Vagina (tissue), 2 donors: ENCODE results near the gene HOXC11. TPM values are rescaled to one million over a fixed set of nuclear protein-coding genes. Genes with fewer than 3 reads are reported as not detected.

ENCODE experiments used
- DNase-seq, 2 donors: peaks; one replicate each; pipeline ENCODE4 v3.0.0-alpha.2; 2017; ENCODE audit errors: extremely low spot score in 2 of 2
- H3K27ac ChIP-seq: fragments of 200-600 bp; sonication (generic); one replicate; pipeline ENCODE4 v1.5.1; 2019
- H3K27me3 ChIP-seq: fragments of 200-600 bp; sonication (generic); one replicate; pipeline ENCODE4 v1.5.1; 2019
- H3K36me3 ChIP-seq, 2 donors: fragments of 200-600 bp; sonication (generic); one replicate each; pipeline ENCODE4 v1.5.1; 2017 to 2019
- H3K4me1 ChIP-seq: fragments of 200-600 bp; sonication (generic); one replicate; pipeline ENCODE4 v1.5.1; 2019
- H3K4me3 ChIP-seq, 2 donors: fragments of 200-600 bp; sonication (generic); 1 replicate in 1 of 2; 2 replicates in 1 of 2; pipeline ENCODE4 v1.5.1; 2016 to 2019
- H3K9me3 ChIP-seq: fragments of 200-600 bp; sonication (generic); one replicate; pipeline ENCODE4 v1.5.1; 2019
- POLR2A ChIP-seq, 2 donors: fragments of 450-650 bp; IDR thresholded peaks; one replicate each; pipeline ENCODE4 v1.6.1; 2017; ENCODE audit warnings: antibody characterized with exemption in 2 of 2, mild to moderate bottlenecking in 2 of 2, moderate library complexity in 2 of 2
- POLR2AphosphoS5 ChIP-seq, 2 donors: sonication (generic); formaldehyde crosslinking; IDR thresholded peaks; one replicate each; pipeline ENCODE4 v1.9.0; 2017; ENCODE audit warnings: antibody characterized with exemption in 2 of 2, mild to moderate bottlenecking in 2 of 2, low read depth in 1 of 2; ENCODE audit not compliant: insufficient read depth in 1 of 2
- intact Hi-C: fragments of 100-400 bp; cut with DNase I; formaldehyde crosslinking; loops from one replicate; pipeline ENCODE4 v1.15.1; 2023
- total RNA-seq: library from RNA; depleted of rRNA; stranded (reverse); fragments of >200 nt; gene quantifications from one replicate; pipeline ENCODE4 v1.2.3, GENCODE V29; 2016
- TF ChIP-seq, protein P1 (sequence below), 3 experiments: fragments of 450-650 bp in 2 of 3; fragments of 200-600 bp in 1 of 3; sonication (generic) in 1 of 3; IDR thresholded peaks; one replicate each; pipeline ENCODE4 v1.5.1; 2017 to 2019; ENCODE audit warnings: antibody characterized with exemption in 3 of 3, mild to moderate bottlenecking in 2 of 3, moderate library complexity in 2 of 3

The HOXC11 gene
- total RNA-seq = not detected

GRCh38 chr12:53972722-53973235 lies at the start of gene HOXC11:
TSS of gene HOXC11 (plus strand) at chr12:53973126. CDS start at chr12:53973242, 116 bp downstream.
- TF ChIP-seq, protein P1, sequence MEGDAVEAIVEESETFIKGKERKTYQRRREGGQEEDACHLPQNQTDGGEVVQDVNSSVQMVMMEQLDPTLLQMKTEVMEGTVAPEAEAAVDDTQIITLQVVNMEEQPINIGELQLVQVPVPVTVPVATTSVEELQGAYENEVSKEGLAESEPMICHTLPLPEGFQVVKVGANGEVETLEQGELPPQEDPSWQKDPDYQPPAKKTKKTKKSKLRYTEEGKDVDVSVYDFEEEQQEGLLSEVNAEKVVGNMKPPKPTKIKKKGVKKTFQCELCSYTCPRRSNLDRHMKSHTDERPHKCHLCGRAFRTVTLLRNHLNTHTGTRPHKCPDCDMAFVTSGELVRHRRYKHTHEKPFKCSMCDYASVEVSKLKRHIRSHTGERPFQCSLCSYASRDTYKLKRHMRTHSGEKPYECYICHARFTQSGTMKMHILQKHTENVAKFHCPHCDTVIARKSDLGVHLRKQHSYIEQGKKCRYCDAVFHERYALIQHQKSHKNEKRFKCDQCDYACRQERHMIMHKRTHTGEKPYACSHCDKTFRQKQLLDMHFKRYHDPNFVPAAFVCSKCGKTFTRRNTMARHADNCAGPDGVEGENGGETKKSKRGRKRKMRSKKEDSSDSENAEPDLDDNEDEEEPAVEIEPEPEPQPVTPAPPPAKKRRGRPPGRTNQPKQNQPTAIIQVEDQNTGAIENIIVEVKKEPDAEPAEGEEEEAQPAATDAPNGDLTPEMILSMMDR (IDR thresholded peaks at IDR 0.05) = no peak
- TF ChIP-seq POLR2AphosphoS5 (IDR thresholded peaks at IDR 0.05; ENCODE audit: insufficient read depth in 1 of 2, low read depth in 1 of 2) (no peak), POLR2A (IDR thresholded peaks at IDR 0.05) (no peak)
- no peak within 1 kb of the TSS for H3K27ac ChIP-seq
- no peaks in the 10 kb centered on the region for H3K9me3 ChIP-seq
- peaks cover 20% of the 10 kb centered on the region for H3K4me1 ChIP-seq
- H3K4me3 ChIP-seq = peak within 1 kb of the TSS; percentile 32 to 41
- H3K27me3 ChIP-seq = peaks cover 23% of the 10 kb centered on the region
- DNase-seq = no peak
- intact Hi-C loops = no loop called here
- no peaks in the 10 kb centered on the region for H3K36me3 ChIP-seq

- H3K27me3 ChIP-seq = peaks cover 8% of the 10 kb centered on the region
- no peak overlapping the region for H3K27ac ChIP-seq
- intact Hi-C loops = no loop called here
- H3K4me3 ChIP-seq = no peak overlapping the region
- H3K4me1 ChIP-seq = no peaks in the 10 kb centered on the region
- no peaks in the 10 kb centered on the region for H3K9me3 ChIP-seq
- TF ChIP-seq POLR2A (IDR thresholded peaks at IDR 0.05) = no peak
- TF ChIP-seq, protein P1 (IDR thresholded peaks at IDR 0.05) = no peak
- no peak for TF ChIP-seq POLR2AphosphoS5 (IDR thresholded peaks at IDR 0.05; ENCODE audit: insufficient read depth in 1 of 2, low read depth in 1 of 2)
- H3K36me3 ChIP-seq = no peaks in the 10 kb centered on the region
- DNase-seq = no peak
Observed at GRCh38 chr12:53924521-53925405, 48.2 kb upstream of the HOXC11 start.

GRCh38 chr12:53927220-53928029 lies 45.5 kb upstream of the HOXC11 start:
- Histone ChIP-seq H3K4me1 (no peaks in the 10 kb centered on the region), H3K27me3 (peaks cover 8% of the 10 kb centered on the region), H3K4me3 (no peak overlapping the region), H3K9me3 (no peaks in the 10 kb centered on the region), H3K36me3 (no peaks in the 10 kb centered on the region), H3K27ac (no peak overlapping the region)
- TF ChIP-seq POLR2AphosphoS5 (IDR thresholded peaks at IDR 0.05; ENCODE audit: insufficient read depth in 1 of 2, low read depth in 1 of 2) (no peak), POLR2A (IDR thresholded peaks at IDR 0.05) (no peak)
- TF ChIP-seq, protein P1 (IDR thresholded peaks at IDR 0.05) = no peak
- no peak for DNase-seq
- intact Hi-C loops = no loop called here

GRCh38 chr12:53928054-53928835 lies 44.7 kb upstream of the HOXC11 start:
- Histone ChIP-seq H3K4me1 (no peaks in the 10 kb centered on the region), H3K36me3 (no peaks in the 10 kb centered on the region), H3K27ac (no peak overlapping the region), H3K9me3 (no peaks in the 10 kb centered on the region), H3K4me3 (no peak overlapping the region), H3K27me3 (peaks cover 8% of the 10 kb centered on the region)
- intact Hi-C loops = no loop called here
- TF ChIP-seq POLR2AphosphoS5 (IDR thresholded peaks at IDR 0.05; ENCODE audit: insufficient read depth in 1 of 2, low read depth in 1 of 2) (no peak), POLR2A (IDR thresholded peaks at IDR 0.05) (no peak)
- TF ChIP-seq, protein P1 (IDR thresholded peaks at IDR 0.05) = no peak
- DNase-seq = no peak
